IMR-90 (cell line): Measurements from ENCODE around the gene ZNF214. TPM values are rescaled to one million over a fixed set of nuclear protein-coding genes. Genes with fewer than 3 reads are reported as not detected.

Experiments used
- ATAC-seq: fragments of 200-7000 bp; cut with Tn5 transposase; 2 replicates; pipeline ENCODE4 v1.9.1; 2020; ENCODE audit warnings: low read depth, mild to moderate bottlenecking, moderate library complexity
- BruUV-seq: library from RNA; stranded (reverse); fragments of 400-500 nt; replicated peaks from 2 replicates; lab custom pipeline; 2021; lab: Mats Ljungman, UMichigan
- CTCF ChIA-PET: fragments of 300-600 bp; formaldehyde crosslinking; extraction: SDS; loops from one replicate; lab custom pipeline; 2021; ENCODE audit warnings: antibody characterized with exemption; lab: Yijun Ruan, JAX
- POLR2A ChIA-PET: fragments of 300-600 bp; sonication (Branson Sonifier 250); formaldehyde crosslinking; loops from one replicate; lab custom pipeline; 2022; ENCODE audit warnings: antibody characterized with exemption; ENCODE audit not compliant: unreplicated experiment; lab: Charles Lee
- DNase-seq: peaks from one replicate; pipeline ENCODE4 v3.0.0; 2013
- H2AFZ ChIP-seq: replicated peaks from 2 replicates; pipeline ENCODE3; 2013; ENCODE audit warnings: low read length, mild to moderate bottlenecking; ENCODE audit not compliant: poor library complexity
- H2AK5ac ChIP-seq: 2 replicates; pipeline ENCODE4 v1.6.1; 2013; ENCODE audit warnings: low read depth, low read length, inconsistent platforms
- H2AK9ac ChIP-seq: replicated peaks from 2 replicates; pipeline ENCODE3; 2013; ENCODE audit warnings: mild to moderate bottlenecking, low read depth, low read length, moderate library complexity; ENCODE audit not compliant: poor library complexity
- H2BK120ac ChIP-seq: 2 replicates; pipeline ENCODE4 v1.6.1; 2013; ENCODE audit warnings: low read depth, low read length, inconsistent platforms
- H2BK15ac ChIP-seq: 3 replicates; pipeline ENCODE4 v1.6.1; 2013; ENCODE audit warnings: low read depth, low read length, inconsistent platforms
- H2BK20ac ChIP-seq: 2 replicates; pipeline ENCODE4 v1.6.1; 2013; ENCODE audit warnings: low read depth, mild to moderate bottlenecking, inconsistent platforms, low read length, moderate library complexity
- H2BK5ac ChIP-seq: 2 replicates; pipeline ENCODE4 v1.6.1; 2013; ENCODE audit warnings: mild to moderate bottlenecking, low read depth, low read length, inconsistent platforms; ENCODE audit not compliant: poor library complexity, severe bottlenecking
- H3K14ac ChIP-seq: replicated peaks from 2 replicates; pipeline ENCODE4 v1.6.1; 2013; ENCODE audit warnings: low read depth, low read length, inconsistent platforms
- H3K18ac ChIP-seq: 2 replicates; pipeline ENCODE4 v1.6.1; 2013; ENCODE audit warnings: low read depth, low read length, control low read depth
- H3K23ac ChIP-seq: 2 replicates; pipeline ENCODE4 v1.6.1; 2013; ENCODE audit warnings: low read depth, low read length, inconsistent platforms
- H3K27ac ChIP-seq: 2 replicates; pipeline ENCODE4 v1.5.1; 2013; ENCODE audit warnings: mild to moderate bottlenecking, control low read depth, low read length; ENCODE audit not compliant: insufficient read depth
- H3K27me3 ChIP-seq: 2 replicates; pipeline ENCODE4 v1.6.1; 2013; ENCODE audit warnings: low read length; ENCODE audit not compliant: control insufficient read depth, insufficient read depth
- H3K36me3 ChIP-seq: 2 replicates; pipeline ENCODE4 v1.6.1; 2013; ENCODE audit warnings: low read length, mixed read lengths; ENCODE audit not compliant: control insufficient read depth, insufficient read depth
- H3K4ac ChIP-seq: 2 replicates; pipeline ENCODE4 v1.6.1; 2013; ENCODE audit warnings: low read depth, low read length, inconsistent platforms
- H3K4me1 ChIP-seq: 2 replicates; pipeline ENCODE4 v1.6.1; 2013; ENCODE audit warnings: low read length, mixed read lengths; ENCODE audit not compliant: control insufficient read depth, insufficient read depth
- H3K4me2 ChIP-seq: 2 replicates; pipeline ENCODE4 v1.6.1; 2013; ENCODE audit warnings: low read depth, mild to moderate bottlenecking, control low read depth, low read length, moderate library complexity
- H3K4me3 ChIP-seq: 2 replicates; pipeline ENCODE4 v1.5.1; 2013; ENCODE audit warnings: low read depth, mild to moderate bottlenecking, control low read depth, low read length, moderate library complexity; ENCODE audit not compliant: insufficient read depth
- H3K56ac ChIP-seq: 2 replicates; pipeline ENCODE4 v1.6.1; 2013; ENCODE audit warnings: low read length, inconsistent platforms; ENCODE audit not compliant: insufficient read depth; ENCODE audit errors: extremely low read depth
- H3K79me1 ChIP-seq, 2 experiments: 2 replicates each; pipeline ENCODE4 v1.6.1; 2013; ENCODE audit warnings: low read length in 2 of 2, inconsistent platforms in 1 of 2, low read depth in 1 of 2
- H3K9ac ChIP-seq: 2 replicates; pipeline ENCODE4 v1.6.1; 2013; ENCODE audit warnings: low read depth, low read length, control low read depth
- H3K9me1 ChIP-seq: 2 replicates; pipeline ENCODE4 v1.6.1; 2013; ENCODE audit warnings: low read length, inconsistent platforms; ENCODE audit not compliant: insufficient read depth
- H3K9me3 ChIP-seq: 2 replicates; pipeline ENCODE4 v1.6.1; 2013; ENCODE audit warnings: low read length; ENCODE audit not compliant: control insufficient read depth, insufficient read depth
- H4K20me1 ChIP-seq: 2 replicates; pipeline ENCODE4 v1.6.1; 2013; ENCODE audit warnings: low read length, inconsistent platforms; ENCODE audit not compliant: insufficient read depth
- H4K5ac ChIP-seq: 2 replicates; pipeline ENCODE4 v1.6.1; 2013; ENCODE audit warnings: mild to moderate bottlenecking, low read depth, low read length, control low read depth
- H4K8ac ChIP-seq, 2 experiments: 2 replicates each; pipeline ENCODE4 v1.6.1; 2013; ENCODE audit warnings: low read depth in 2 of 2, low read length in 2 of 2, control low read depth in 1 of 2, inconsistent platforms in 1 of 2
- H4K91ac ChIP-seq: 2 replicates; pipeline ENCODE4 v1.6.1; 2013; ENCODE audit warnings: low read depth, low read length, inconsistent platforms; ENCODE audit not compliant: insufficient read depth
- BHLHE40 ChIP-seq: fragments of 150-350 bp; IDR thresholded peaks from 2 replicates; pipeline ENCODE4 v1.6.1; 2016; ENCODE audit warnings: mild to moderate bottlenecking, low read depth, low read length
- CEBPB ChIP-seq: IDR thresholded peaks from 2 replicates; pipeline ENCODE4 v1.6.1; 2012; ENCODE audit warnings: low read depth, low read length, improper control_type of control experiment
- CHD1 ChIP-seq: IDR thresholded peaks from 2 replicates; pipeline ENCODE4 v1.6.1; 2012; ENCODE audit warnings: low read depth, low read length, improper control_type of control experiment
- FOS ChIP-seq: fragments of 150-350 bp; IDR thresholded peaks from 2 replicates; pipeline ENCODE4 v1.6.1; 2016; ENCODE audit warnings: low read depth, low read length
- MAFK ChIP-seq: IDR thresholded peaks from 2 replicates; pipeline ENCODE4 v1.6.1; 2012; ENCODE audit warnings: low read depth, low read length, improper control_type of control experiment
- MAZ ChIP-seq: IDR thresholded peaks from 2 replicates; pipeline ENCODE4 v1.6.1; 2012; ENCODE audit warnings: low read depth, mild to moderate bottlenecking, low read length, improper control_type of control experiment, moderate library complexity, borderline replicate concordance
- MXI1 ChIP-seq: IDR thresholded peaks from 2 replicates; pipeline ENCODE4 v1.6.1; 2012; ENCODE audit warnings: low read depth, mild to moderate bottlenecking, low read length, moderate library complexity, borderline replicate concordance
- NFE2L2 ChIP-seq: fragments of 150-350 bp; IDR thresholded peaks from 2 replicates; pipeline ENCODE4 v1.6.1; 2016; ENCODE audit warnings: low read depth, mild to moderate bottlenecking, low read length
- POLR2A ChIP-seq: IDR thresholded peaks from 2 replicates; pipeline ENCODE4 v1.6.1; 2012; ENCODE audit warnings: mild to moderate bottlenecking, low read depth, low read length
- RAD21 ChIP-seq: IDR thresholded peaks from 2 replicates; pipeline ENCODE4 v1.6.1; 2012; ENCODE audit warnings: low read length, improper control_type of control experiment
- RFX5 ChIP-seq: IDR thresholded peaks from 2 replicates; pipeline ENCODE4 v1.8.0; 2012; ENCODE audit warnings: low read depth, mild to moderate bottlenecking, low read length, moderate library complexity
- SMC3 ChIP-seq: fragments of 150-350 bp; IDR thresholded peaks from 2 replicates; pipeline ENCODE4 v1.6.1; 2016; ENCODE audit warnings: low read depth, mild to moderate bottlenecking, antibody characterized with exemption, low read length, moderate library complexity
- WGBS, 2 experiments: methylation state at CpG; one replicate each; pipeline versions ENCODE4 v1.1.5 to v1.1.7; 2013; ENCODE audit warnings: missing lambda C conversion rate in 2 of 2; ENCODE audit not compliant: insufficient read length in 1 of 2; ENCODE audit errors: extremely low coverage in 2 of 2; 5-methylcytosine and 5-hydroxymethylcytosine counted together
- dilution Hi-C: fragments of 300-500 bp; cut with HindIII; formaldehyde crosslinking; loops from one replicate; pipeline ENCODE4 v1.14.3; 2018; ENCODE audit warnings: low sequenced_read_pairs; ENCODE audit not compliant: unreplicated experiment
- in situ Hi-C: fragments of 300-500 bp; cut with MboI; formaldehyde crosslinking; loops from 3 replicates; pipeline ENCODE4 v1.14.3; 2019; ENCODE audit warnings: low sequenced_read_pairs, inconsistent platforms, mixed read lengths
- intact Hi-C: fragments of 100-400 bp; cut with micrococcal nuclease; formaldehyde crosslinking; loops from 2 replicates; pipeline ENCODE4 v1.10.0; 2022
- polyA plus RNA-seq, 3 experiments: library from polyadenylated mRNA; depleted of rRNA; stranded (reverse); fragments of >200 nt; gene quantifications; 2 replicates each; pipeline ENCODE4 v1.2.3, GENCODE V29; 2012; ENCODE audit warnings: low replicate concordance in 1 of 3
- total RNA-seq: library from RNA; depleted of rRNA; stranded (reverse); fragments of >200 nt; gene quantifications from 2 replicates; pipeline ENCODE4 v1.2.3, GENCODE V29; 2012
- TF ChIP-seq, protein P1 (sequence below): fragments of 150-350 bp; IDR thresholded peaks from 2 replicates; pipeline ENCODE4 v1.6.1; 2016; ENCODE audit warnings: low read depth, mild to moderate bottlenecking, low read length, moderate library complexity, borderline replicate concordance
- TF ChIP-seq, protein P2 (sequence below): fragments of 150-350 bp; IDR thresholded peaks from 2 replicates; pipeline ENCODE4 v1.6.1; 2017; ENCODE audit warnings: mild to moderate bottlenecking, antibody characterized with exemption, low read length, low read depth
- TF ChIP-seq, protein P3 (sequence below): conservative IDR thresholded peaks from 2 replicates; pipeline ENCODE4 v1.5.1; 2012; ENCODE audit warnings: mild to moderate bottlenecking, low read depth, low read length, improper control_type of control experiment

ZNF214 gene
- total and polyA plus RNA-seq, 2 of the 4 experiments (the other 2 are of a cell fraction), result 0.82 to 2.5 TPM

DNA sequence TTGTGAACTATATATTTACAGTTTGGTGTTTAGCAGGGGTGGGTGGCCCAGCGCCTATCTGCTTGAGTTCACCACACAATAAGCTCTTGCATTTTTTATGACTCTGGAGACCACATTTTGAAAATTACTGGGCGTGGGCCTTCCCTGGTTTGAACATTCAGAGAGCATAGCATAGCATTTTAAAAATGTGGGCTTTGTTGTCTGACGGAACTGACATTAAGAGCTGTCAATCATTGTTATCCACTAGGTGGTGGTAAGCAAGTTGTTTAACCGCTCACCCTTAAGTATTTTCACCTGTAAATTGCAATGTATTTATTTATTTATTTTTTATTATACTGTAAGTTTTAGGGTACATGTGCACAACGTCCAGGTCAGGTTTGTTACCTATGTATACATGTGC, 1.2 kb upstream of the ZNF214 start:
- H2AK5ac ChIP-seq, result no peak overlapping the region
- no peak for DNase-seq
- POLR2A ChIA-PET, result no interaction called here
- no peak overlapping the region for H3K14ac ChIP-seq
- H3K79me1 ChIP-seq, result peaks cover 3 to 12% of the 10 kb centered on the region in 2 experiments; a peak in 1 of 4 replicates
- no peak overlapping the region for H3K4ac ChIP-seq
- no peak for ATAC-seq
- no peak overlapping the region for H3K9ac ChIP-seq
- no peak overlapping the region for H3K27ac ChIP-seq
- intact Hi-C loops (loop anchor here (2.0 to 5.0 kb wide), 3 partner anchors 29 to 209 kb away; partner anchors contain the start of gene ZNF215), in situ Hi-C loops (no loop called here), dilution Hi-C loops (no loop called here)
- H4K5ac ChIP-seq, result no peak overlapping the region
- no peak overlapping the region for H3K4me2 ChIP-seq
- H2BK120ac ChIP-seq, result no peak overlapping the region
- H3K4me3 ChIP-seq, result no peak overlapping the region
- no peak overlapping the region for H2AK9ac ChIP-seq
- no peaks in the 10 kb centered on the region for H3K27me3 ChIP-seq
- H3K4me1 ChIP-seq, result peaks cover 1% of the 10 kb centered on the region; the same call in 1 of the 2 replicates
- CTCF ChIA-PET, result no interaction called here
- no peak overlapping the region for H2BK5ac ChIP-seq
- no peak for TF ChIP-seq CEBPB
- no peak for TF ChIP-seq MAFK
- no peak for TF ChIP-seq RFX5
- no peak for TF ChIP-seq BHLHE40
- no peak for TF ChIP-seq POLR2A
- TF ChIP-seq MXI1, result no peak
- no peak for TF ChIP-seq NFE2L2
- TF ChIP-seq, protein P1, sequence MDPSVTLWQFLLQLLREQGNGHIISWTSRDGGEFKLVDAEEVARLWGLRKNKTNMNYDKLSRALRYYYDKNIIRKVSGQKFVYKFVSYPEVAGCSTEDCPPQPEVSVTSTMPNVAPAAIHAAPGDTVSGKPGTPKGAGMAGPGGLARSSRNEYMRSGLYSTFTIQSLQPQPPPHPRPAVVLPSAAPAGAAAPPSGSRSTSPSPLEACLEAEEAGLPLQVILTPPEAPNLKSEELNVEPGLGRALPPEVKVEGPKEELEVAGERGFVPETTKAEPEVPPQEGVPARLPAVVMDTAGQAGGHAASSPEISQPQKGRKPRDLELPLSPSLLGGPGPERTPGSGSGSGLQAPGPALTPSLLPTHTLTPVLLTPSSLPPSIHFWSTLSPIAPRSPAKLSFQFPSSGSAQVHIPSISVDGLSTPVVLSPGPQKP, result no peak
- TF ChIP-seq MAZ, result no peak
- TF ChIP-seq, protein P2, sequence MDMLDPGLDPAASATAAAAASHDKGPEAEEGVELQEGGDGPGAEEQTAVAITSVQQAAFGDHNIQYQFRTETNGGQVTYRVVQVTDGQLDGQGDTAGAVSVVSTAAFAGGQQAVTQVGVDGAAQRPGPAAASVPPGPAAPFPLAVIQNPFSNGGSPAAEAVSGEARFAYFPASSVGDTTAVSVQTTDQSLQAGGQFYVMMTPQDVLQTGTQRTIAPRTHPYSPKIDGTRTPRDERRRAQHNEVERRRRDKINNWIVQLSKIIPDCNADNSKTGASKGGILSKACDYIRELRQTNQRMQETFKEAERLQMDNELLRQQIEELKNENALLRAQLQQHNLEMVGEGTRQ, result no peak
- TF ChIP-seq, protein P3, sequence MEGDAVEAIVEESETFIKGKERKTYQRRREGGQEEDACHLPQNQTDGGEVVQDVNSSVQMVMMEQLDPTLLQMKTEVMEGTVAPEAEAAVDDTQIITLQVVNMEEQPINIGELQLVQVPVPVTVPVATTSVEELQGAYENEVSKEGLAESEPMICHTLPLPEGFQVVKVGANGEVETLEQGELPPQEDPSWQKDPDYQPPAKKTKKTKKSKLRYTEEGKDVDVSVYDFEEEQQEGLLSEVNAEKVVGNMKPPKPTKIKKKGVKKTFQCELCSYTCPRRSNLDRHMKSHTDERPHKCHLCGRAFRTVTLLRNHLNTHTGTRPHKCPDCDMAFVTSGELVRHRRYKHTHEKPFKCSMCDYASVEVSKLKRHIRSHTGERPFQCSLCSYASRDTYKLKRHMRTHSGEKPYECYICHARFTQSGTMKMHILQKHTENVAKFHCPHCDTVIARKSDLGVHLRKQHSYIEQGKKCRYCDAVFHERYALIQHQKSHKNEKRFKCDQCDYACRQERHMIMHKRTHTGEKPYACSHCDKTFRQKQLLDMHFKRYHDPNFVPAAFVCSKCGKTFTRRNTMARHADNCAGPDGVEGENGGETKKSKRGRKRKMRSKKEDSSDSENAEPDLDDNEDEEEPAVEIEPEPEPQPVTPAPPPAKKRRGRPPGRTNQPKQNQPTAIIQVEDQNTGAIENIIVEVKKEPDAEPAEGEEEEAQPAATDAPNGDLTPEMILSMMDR, result no peak
- TF ChIP-seq SMC3, result no peak
- TF ChIP-seq FOS, result no peak
- no peak for TF ChIP-seq CHD1
- no peak for TF ChIP-seq RAD21
- no peak overlapping the region for H2BK20ac ChIP-seq
- H2BK15ac ChIP-seq, result no peak overlapping the region
- no peak overlapping the region for H4K8ac ChIP-seq
- no peaks in the 10 kb centered on the region for H4K20me1 ChIP-seq
- no peaks in the 10 kb centered on the region for H3K9me3 ChIP-seq
- peaks cover 7% of the 10 kb centered on the region; the same call in 1 of the 2 replicates for H3K9me1 ChIP-seq
- no TSS peak for BruUV-seq
- H2AFZ ChIP-seq, result no peak overlapping the region
- H3K18ac ChIP-seq, result no peak overlapping the region
- H3K56ac ChIP-seq, result no peak overlapping the region
- no CpG with 5 or more reads among the region's 5 CpGs for WGBS, 2 experiments
- no peak overlapping the region for H4K91ac ChIP-seq
- no peak overlapping the region for H3K23ac ChIP-seq
- no peaks in the 10 kb centered on the region for H3K36me3 ChIP-seq
